H1 (cell line): ENCODE results near the gene PPP1R3C. TPM values are rescaled to one million over a fixed set of nuclear protein-coding genes. Genes with fewer than 3 reads are reported as not detected.

Source experiments
- CTCF ChIA-PET: fragments of 300-600 bp; sonication (Branson Sonifier 250); formaldehyde crosslinking; loops from one replicate; lab custom pipeline; 2021; ENCODE audit not compliant: partially characterized antibody; lab: Charles Lee
- POLR2A ChIA-PET: fragments of 300-600 bp; sonication (Branson Sonifier 250); formaldehyde crosslinking; loops from one replicate; lab custom pipeline; 2021; ENCODE audit warnings: inconsistent platforms; ENCODE audit not compliant: partially characterized antibody; lab: Charles Lee
- DNase-seq, 2 experiments: peaks; one replicate each; pipeline versions ENCODE4 v3.0.0 to v3.0.0-alpha.2; 2010 to 2022; ENCODE audit warnings: low spot score in 2 of 2, low read depth in 1 of 2, mixed read lengths in 1 of 2
- FAIRE-seq: peaks from 2 replicates; lab custom pipeline; 2011; peaks lifted over from hg19 to GRCh38; lab: Jason Lieb, UNC
- H2AFZ ChIP-seq: 2 replicates; pipeline ENCODE4 v1.8.1; 2012; ENCODE audit warnings: low read length, inconsistent platforms
- H2AK5ac ChIP-seq: 2 replicates; pipeline ENCODE4 v1.6.1; 2013; ENCODE audit warnings: low read depth, low read length
- H2BK120ac ChIP-seq: replicated peaks from 2 replicates; pipeline ENCODE3; 2013; ENCODE audit warnings: low read depth, low read length, inconsistent platforms
- H2BK12ac ChIP-seq: 2 replicates; pipeline ENCODE4 v1.6.1; 2013; ENCODE audit warnings: low read depth, low read length
- H2BK15ac ChIP-seq: 2 replicates; pipeline ENCODE4 v1.6.1; 2013; ENCODE audit warnings: low read length
- H2BK20ac ChIP-seq: 2 replicates; pipeline ENCODE4 v1.6.1; 2013; ENCODE audit warnings: low read length
- H2BK5ac ChIP-seq: 2 replicates; pipeline ENCODE4 v1.6.1; 2013; ENCODE audit warnings: low read depth, low read length
- H3K14ac ChIP-seq: 2 replicates; pipeline ENCODE4 v1.6.1; 2013; ENCODE audit warnings: inconsistent platforms; ENCODE audit not compliant: insufficient read length
- H3K18ac ChIP-seq: 2 replicates; pipeline ENCODE4 v1.6.1; 2013; ENCODE audit warnings: low read length; ENCODE audit errors: extremely low read depth
- H3K23ac ChIP-seq: 2 replicates; pipeline ENCODE4 v1.6.1; 2013; ENCODE audit warnings: inconsistent platforms; ENCODE audit not compliant: insufficient read length
- H3K23me2 ChIP-seq: 2 replicates; pipeline ENCODE4 v1.6.1; 2013; ENCODE audit warnings: low read depth, low read length
- H3K27ac ChIP-seq: 2 replicates; pipeline ENCODE4 v1.6.1; 2011; ENCODE audit warnings: low read depth, low read length, inconsistent platforms
- H3K27me3 ChIP-seq, 4 experiments: replicated peaks in 1 of 4; 1 replicate in 1 of 4; 2 replicates in 3 of 4; pipeline versions ENCODE4 v1.6.1 to v1.8.1; 2011 to 2013; ENCODE audit warnings: low read length in 3 of 4, mild to moderate bottlenecking in 3 of 4, inconsistent platforms in 2 of 4, mixed read lengths in 2 of 4, moderate library complexity in 1 of 4; ENCODE audit not compliant: control insufficient read depth in 3 of 4, insufficient read depth in 3 of 4; ENCODE audit errors: extremely low read depth in 1 of 4
- H3K36me3 ChIP-seq, 4 experiments: 2 replicates each; pipeline versions ENCODE4 v1.6.1 to v1.8.1; 2011 to 2013; ENCODE audit warnings: mild to moderate bottlenecking in 4 of 4, low read length in 3 of 4, moderate library complexity in 2 of 4, control low read depth in 1 of 4, inconsistent platforms in 1 of 4; ENCODE audit not compliant: insufficient read depth in 4 of 4, control insufficient read depth in 2 of 4
- H3K4ac ChIP-seq: replicated peaks from 2 replicates; pipeline ENCODE3; 2013; ENCODE audit warnings: low read length, low read depth, mixed read lengths, inconsistent platforms; ENCODE audit not compliant: insufficient read length
- H3K4me1 ChIP-seq, 4 experiments: replicated peaks in 1 of 4; 1 replicate in 1 of 4; 2 replicates in 3 of 4; pipeline versions ENCODE4 v1.6.1 to v1.8.1; 2011 to 2013; ENCODE audit warnings: low read length in 3 of 4, inconsistent platforms in 2 of 4, mixed read lengths in 1 of 4; ENCODE audit not compliant: insufficient read depth in 4 of 4, control insufficient read depth in 3 of 4
- H3K4me2 ChIP-seq, 2 experiments: 2 replicates each; pipeline versions ENCODE4 v1.6.1 to v1.8.1; 2011 to 2013; ENCODE audit warnings: low read depth in 2 of 2, low read length in 2 of 2, control low read depth in 1 of 2, inconsistent platforms in 1 of 2, mild to moderate bottlenecking in 1 of 2; ENCODE audit not compliant: insufficient read depth in 1 of 2
- H3K4me3 ChIP-seq, 4 experiments: fragments of 200-600, 300-600 bp in 1 of 4; sonication (generic), shearing (Covaris generic), sonication (Bioruptor Twin) in 1 of 4; 2 replicates each; pipeline versions ENCODE4 v1.5.1 to v1.8.1; 2011 to 2016; ENCODE audit warnings: low read length in 4 of 4, low read depth in 3 of 4, control low read depth in 2 of 4, inconsistent platforms in 2 of 4, mild to moderate bottlenecking in 2 of 4, mixed read lengths in 1 of 4, moderate library complexity in 1 of 4; ENCODE audit not compliant: insufficient read depth in 2 of 4; ENCODE audit errors: extremely low read depth in 1 of 4
- H3K56ac ChIP-seq: replicated peaks from 2 replicates; pipeline ENCODE3; 2013; ENCODE audit warnings: low read depth, mild to moderate bottlenecking, mixed read lengths, low read length, inconsistent platforms; ENCODE audit not compliant: insufficient read length
- H3K79me1 ChIP-seq: 2 replicates; pipeline ENCODE4 v1.6.1; 2013; ENCODE audit warnings: low read depth, low read length, control low read depth
- H3K79me2 ChIP-seq, 2 experiments: 2 replicates each; pipeline versions ENCODE4 v1.6.1 to v1.8.1; 2012 to 2013; ENCODE audit warnings: low read length in 2 of 2, mild to moderate bottlenecking in 2 of 2, inconsistent platforms in 1 of 2; ENCODE audit not compliant: insufficient read depth in 2 of 2, control insufficient read depth in 1 of 2
- H3K9ac ChIP-seq, 4 experiments: replicated peaks in 1 of 4; 1 replicate in 1 of 4; 2 replicates in 3 of 4; pipeline versions ENCODE4 v1.6.1 to v1.8.1; 2011 to 2013; ENCODE audit warnings: low read depth in 3 of 4, low read length in 3 of 4, control low read depth in 2 of 4, mild to moderate bottlenecking in 2 of 4, moderate library complexity in 2 of 4, inconsistent platforms in 1 of 4; ENCODE audit errors: extremely low read depth in 1 of 4
- H3K9me3 ChIP-seq, 2 experiments: 2 replicates each; pipeline versions ENCODE4 v1.6.1 to v1.8.1; 2012 to 2013; ENCODE audit warnings: mild to moderate bottlenecking in 2 of 2, moderate library complexity in 2 of 2, control low read depth in 1 of 2, inconsistent platforms in 1 of 2, low read depth in 1 of 2, low read length in 1 of 2, mixed read lengths in 1 of 2; ENCODE audit not compliant: insufficient read depth in 2 of 2
- H4K20me1 ChIP-seq, 2 experiments: replicated peaks in 1 of 2; 2 replicates each; pipeline versions ENCODE3 to v1.8.1; 2011 to 2013; ENCODE audit warnings: inconsistent platforms in 2 of 2, low read length in 2 of 2, mild to moderate bottlenecking in 1 of 2; ENCODE audit not compliant: insufficient read depth in 2 of 2, control insufficient read depth in 1 of 2
- H4K5ac ChIP-seq: 2 replicates; pipeline ENCODE4 v1.6.1; 2013; ENCODE audit warnings: low read length, low read depth, mixed read lengths, inconsistent platforms; ENCODE audit not compliant: insufficient read length
- H4K8ac ChIP-seq: 2 replicates; pipeline ENCODE4 v1.8.0; 2013; ENCODE audit warnings: mild to moderate bottlenecking, moderate library complexity, low read length, inconsistent platforms; ENCODE audit not compliant: insufficient read depth; ENCODE audit errors: extremely low read depth
- H4K91ac ChIP-seq: replicated peaks from 2 replicates; pipeline ENCODE3; 2013; ENCODE audit warnings: low read length, mixed read lengths, inconsistent platforms; ENCODE audit not compliant: insufficient read length
- CBX5 ChIP-seq: fragments of 300-800, 300-1000 bp; sonication (generic); IDR thresholded peaks from 2 replicates; pipeline ENCODE4 v1.7.1; 2016; ENCODE audit warnings: antibody characterized with exemption, low read length, low read depth
- CEBPB ChIP-seq: IDR thresholded peaks from 2 replicates; pipeline ENCODE4 v1.6.1; 2012; ENCODE audit warnings: low read depth, low read length
- CHD2 ChIP-seq: IDR thresholded peaks from 2 replicates; pipeline ENCODE4 v1.6.1; 2012; ENCODE audit warnings: low read length, improper control_type of control experiment
- CREB1 ChIP-seq: IDR thresholded peaks from 2 replicates; pipeline ENCODE4 v1.6.1; 2012; ENCODE audit warnings: inconsistent platforms
- CTBP2 ChIP-seq: IDR thresholded peaks from 2 replicates; pipeline ENCODE4 v1.7.0; 2011; ENCODE audit warnings: borderline replicate concordance, mild to moderate bottlenecking, moderate library complexity, mixed read lengths, low read length; ENCODE audit not compliant: insufficient read depth, insufficient read length
- EZH2 ChIP-seq: fragments of 200-600 bp; sonication (generic); IDR thresholded peaks from 2 replicates; pipeline ENCODE4 v1.7.1; 2012; ENCODE audit warnings: low read depth, mild to moderate bottlenecking, moderate library complexity, low read length, inconsistent platforms; ENCODE audit not compliant: severe bottlenecking
- JUND ChIP-seq: IDR thresholded peaks from 2 replicates; pipeline ENCODE4 v1.6.1; 2011; ENCODE audit warnings: mild to moderate bottlenecking, improper control_type of control experiment, low read length
- POLR2A ChIP-seq, 2 experiments: IDR thresholded peaks; 1 replicate in 1 of 2; 2 replicates in 1 of 2; pipeline ENCODE4 v1.6.1; 2011; ENCODE audit warnings: low read depth in 2 of 2, low read length in 2 of 2, mild to moderate bottlenecking in 2 of 2; ENCODE audit errors: control extremely low read depth in 1 of 2
- RBBP5 ChIP-seq: IDR thresholded peaks from 2 replicates; pipeline ENCODE4 v1.7.1; 2012; ENCODE audit warnings: low read depth, mild to moderate bottlenecking, inconsistent platforms, low read length, moderate library complexity, borderline replicate concordance
- SIN3A ChIP-seq, 2 experiments: IDR thresholded peaks in 1 of 2; conservative IDR thresholded peaks in 1 of 2; 2 replicates each; pipeline ENCODE4 v1.6.1; 2011 to 2012; ENCODE audit warnings: low read length in 2 of 2, improper control_type of control experiment in 1 of 2, low read depth in 1 of 2, mild to moderate bottlenecking in 1 of 2
- SRF ChIP-seq: IDR thresholded peaks from 2 replicates; pipeline ENCODE4 v1.6.1; 2011; ENCODE audit warnings: mild to moderate bottlenecking, low read depth, low read length, moderate library complexity
- ZNF274 ChIP-seq: IDR thresholded peaks from 2 replicates; pipeline ENCODE4 v1.7.0; 2012; ENCODE audit warnings: low read length, borderline replicate concordance; ENCODE audit errors: extremely low read depth
- WGBS, 2 experiments: shearing (Covaris generic) in 1 of 2; methylation state at CpG; one replicate each; pipeline versions ENCODE4 v1.1.6 to v1.1.7; 2013 to 2015; ENCODE audit warnings: low lambda C conversion rate in 2 of 2, mixed read lengths in 2 of 2, inconsistent platforms in 1 of 2, low coverage in 1 of 2, missing lambda C conversion rate in 1 of 2; ENCODE audit not compliant: insufficient replicate concordance in 2 of 2, insufficient coverage in 1 of 2, insufficient read length in 1 of 2; ENCODE audit errors: extremely low coverage in 1 of 2, missing lambda C conversion rate in 1 of 2; 5-methylcytosine and 5-hydroxymethylcytosine counted together
- polyA plus RNA-seq, 7 experiments: library from polyadenylated mRNA; depleted of rRNA in 3 of 7; stranded (reverse) in 5 of 7; unstranded in 2 of 7; fragments of >200 nt in 5 of 7; fragments of 200-250 nt in 2 of 7; gene quantifications; 1 replicate in 5 of 7; 2 replicates in 1 of 7; 4 replicates in 1 of 7; pipeline versions ENCODE4 v1.2.1 to v1.2.3, GENCODE V29; 2011 to 2013; ENCODE audit warnings: missing spikeins in 2 of 7, mixed read lengths in 2 of 7
- total RNA-seq: library from RNA; stranded (reverse); fragmentation: NEBNext Ultra II Directional; extraction: Animal tissue kit (Norgen Biotek cat#: 25700); gene quantifications from 2 replicates; pipeline ENCODE4 v1.2.1, GENCODE V29; 2021
- TF ChIP-seq, protein P1 (sequence below): IDR thresholded peaks from 2 replicates; pipeline ENCODE4 v1.6.1; 2012; ENCODE audit warnings: inconsistent platforms

PPP1R3C gene
- total and polyA plus RNA-seq, 2 of the 8 experiments (the other 6 are each of a cell fraction or from before 2014, with no cell fraction given) = 1.3 TPM

DNA sequence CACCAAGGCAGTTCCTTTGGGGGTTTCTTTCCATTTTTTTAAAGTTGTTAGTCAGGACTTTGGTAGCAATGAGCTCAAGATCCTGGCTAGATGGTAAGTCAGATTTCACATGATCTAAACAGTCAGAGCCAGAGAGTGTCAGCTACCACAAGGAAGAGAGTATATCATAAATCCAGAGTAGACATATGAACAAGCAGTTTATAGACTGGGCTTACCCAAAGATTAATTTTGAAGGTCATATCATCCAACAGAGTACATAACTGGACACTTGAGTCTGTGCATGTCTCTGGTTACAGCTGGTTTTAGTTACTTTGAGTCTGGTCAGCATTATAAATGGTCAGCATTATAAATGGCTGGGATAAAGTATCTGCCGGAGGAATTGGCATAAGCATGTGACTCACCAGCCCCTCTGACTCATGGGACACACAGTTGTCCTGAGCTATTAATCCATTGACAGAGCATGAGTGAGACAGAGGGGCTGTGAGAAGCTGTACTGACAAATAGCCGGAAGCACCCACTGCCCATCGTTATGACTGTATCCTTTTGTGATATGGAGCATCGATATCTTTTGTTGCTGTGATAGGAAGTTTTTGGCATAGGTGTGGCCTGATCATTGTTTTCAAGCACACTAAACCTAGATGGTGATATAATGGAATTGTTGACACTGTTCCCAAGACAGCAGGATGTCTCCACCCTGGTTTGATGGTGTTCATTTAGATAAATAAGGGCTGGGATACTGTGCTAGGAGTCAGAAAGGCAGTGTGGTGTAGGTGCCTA, 19.3 kb downstream of the PPP1R3C start:
- H3K9me3 ChIP-seq = no peaks in the 10 kb centered on the region
- no peak overlapping the region for H4K5ac ChIP-seq
- POLR2A ChIA-PET = no interaction called here
- no peak overlapping the region for H4K91ac ChIP-seq
- H3K4me2 ChIP-seq = no peak overlapping the region
- H3K27ac ChIP-seq = no peak overlapping the region
- H3K4me3 ChIP-seq = no peak overlapping the region
- H4K8ac ChIP-seq = no peak overlapping the region
- DNase-seq = no peak
- H3K56ac ChIP-seq = no peak overlapping the region
- no peaks in the 10 kb centered on the region for H3K79me2 ChIP-seq
- no peaks in the 10 kb centered on the region; a peak in 1 of 7 replicates for H3K4me1 ChIP-seq
- no peak overlapping the region for H2AK5ac ChIP-seq
- WGBS, 2 experiments = 95% methylated on average over 4 of the region's 4 CpGs; no CpG with 5 or more reads in 1 of the 2 experiments
- no peak overlapping the region for H3K4ac ChIP-seq
- no peak overlapping the region for H2BK5ac ChIP-seq
- H3K9ac ChIP-seq = no peak overlapping the region
- H3K36me3 ChIP-seq = no peaks in the 10 kb centered on the region
- FAIRE-seq = no peak
- no peaks in the 10 kb centered on the region; the same call in 1 of the 2 replicates for H3K23me2 ChIP-seq
- H3K23ac ChIP-seq = no peak overlapping the region
- H2BK20ac ChIP-seq = no peak overlapping the region
- H2BK12ac ChIP-seq = no peak overlapping the region
- no peak overlapping the region for H2BK15ac ChIP-seq
- H4K20me1 ChIP-seq = no peaks in the 10 kb centered on the region
- H3K27me3 ChIP-seq = no peaks in the 10 kb centered on the region
- no peak overlapping the region for H2BK120ac ChIP-seq
- H3K18ac ChIP-seq = no peak overlapping the region
- no peak overlapping the region for H2AFZ ChIP-seq
- H3K14ac ChIP-seq = no peak overlapping the region
- no peaks in the 10 kb centered on the region for H3K79me1 ChIP-seq
- CTCF ChIA-PET = interaction anchor here (0.9 to 1.0 kb wide), 4 partner anchors 13 to 80 kb away, joined by 3 read pairs; no protein-coding TSS in a partner anchor
- no peak for TF ChIP-seq CHD2
- TF ChIP-seq SRF = no peak
- TF ChIP-seq CBX5 = no peak
- TF ChIP-seq ZNF274 = no peak
- no peak for TF ChIP-seq SIN3A (conservative IDR thresholded peaks at IDR 0.05 in 1 of 2, IDR thresholded peaks at IDR 0.05 in 1 of 2; ENCODE audit: low read depth in 1 of 2, low read length in 2 of 2)
- TF ChIP-seq, protein P1, sequence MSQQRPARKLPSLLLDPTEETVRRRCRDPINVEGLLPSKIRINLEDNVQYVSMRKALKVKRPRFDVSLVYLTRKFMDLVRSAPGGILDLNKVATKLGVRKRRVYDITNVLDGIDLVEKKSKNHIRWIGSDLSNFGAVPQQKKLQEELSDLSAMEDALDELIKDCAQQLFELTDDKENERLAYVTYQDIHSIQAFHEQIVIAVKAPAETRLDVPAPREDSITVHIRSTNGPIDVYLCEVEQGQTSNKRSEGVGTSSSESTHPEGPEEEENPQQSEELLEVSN = no peak
- TF ChIP-seq EZH2 = no peak
- TF ChIP-seq JUND = no peak
- no peak for TF ChIP-seq RBBP5
- no peak for TF ChIP-seq CREB1
- TF ChIP-seq CEBPB = no peak
- no peak for TF ChIP-seq CTBP2
- no peak for TF ChIP-seq POLR2A (IDR thresholded peaks at IDR 0.05; ENCODE audit: control extremely low read depth in 1 of 2, low read depth in 2 of 2, low read length in 2 of 2)
